ENCODE data around the gene GFAP. TPM values are rescaled to one million over a fixed set of nuclear protein-coding genes. Genes with fewer than 3 reads are reported as not detected.

Gene GFAP
- total RNA-seq, 1 experiment from 2014 or later: 1.6 TPM

GRCh38 chr17:44920565-44920940 lies 5.3 kb upstream of the GFAP start:
- no peaks in the 10 kb centered on the region for H3K9me3 Mint-ChIP-seq
- no peaks in the 10 kb centered on the region for H3K27me3 Mint-ChIP-seq (ENCODE audit: low read depth)
- peaks cover 1% of the 10 kb centered on the region for H3K36me3 Mint-ChIP-seq
- ATAC-seq: no peak
- peaks cover 20% of the 10 kb centered on the region for H3K4me1 Mint-ChIP-seq
- CTCF ChIA-PET: interaction anchor here (0.6 to 7.1 kb wide), 57 partner anchors 9 to 699 kb away, joined by 3 to 177 read pairs (median 6); partner anchors contain the start of genes ACBD4, C1QL1, EFTUD2 and KIF18B
- H3K27ac Mint-ChIP-seq: no peak overlapping the region
- TF ChIP-seq CDX4 (CRISPR knock-in tag; IDR thresholded peaks at IDR 0.05; ENCODE audit: borderline replicate concordance) (no peak), PRDM15 (CRISPR knock-in tag; IDR thresholded peaks at IDR 0.05) (no peak), ZNF138 (CRISPR knock-in tag; conservative IDR thresholded peaks at IDR 0.05) (no peak), GTF2I (CRISPR knock-in tag; conservative IDR thresholded peaks at IDR 0.05) (0 out of 2 replicates have a peak, but pooled peaks have one; percentile 0), ZNF263 (CRISPR knock-in tag; IDR thresholded peaks at IDR 0.05; ENCODE audit: low read depth) (no peak), NR1H2 (CRISPR knock-in tag; IDR thresholded peaks at IDR 0.05) (no peak), MYBL2 (CRISPR knock-in tag; IDR thresholded peaks at IDR 0.05) (no peak), HMGXB4 (CRISPR knock-in tag; IDR thresholded peaks at IDR 0.05) (no peak)
- peak; percentile 9 for DNase-seq (ENCODE audit: low spot score)
- no peak overlapping the region for H3K4me3 Mint-ChIP-seq
- POLR2A ChIA-PET: interaction anchor here (0.6 to 1.0 kb wide), 5 partner anchors 10 to 98 kb away, joined by 3 to 4 read pairs (median 3); partner anchors contain the start of gene HIGD1B

GRCh38 chr17:44919885-44920564 lies 4.7 kb upstream of the GFAP start:
- Mint-ChIP-seq H3K9me3 (no peaks in the 10 kb centered on the region), H3K27ac (peak overlapping the region; percentile 32; the same call in 1 of the 2 replicates), H3K4me3 (no peak overlapping the region), H3K27me3 (ENCODE audit: low read depth) (peaks cover under 1% of the 10 kb centered on the region; the same call in 1 of the 2 replicates), H3K4me1 (peaks cover 20% of the 10 kb centered on the region), H3K36me3 (no peaks in the 10 kb centered on the region)
- TF ChIP-seq, protein P1, sequence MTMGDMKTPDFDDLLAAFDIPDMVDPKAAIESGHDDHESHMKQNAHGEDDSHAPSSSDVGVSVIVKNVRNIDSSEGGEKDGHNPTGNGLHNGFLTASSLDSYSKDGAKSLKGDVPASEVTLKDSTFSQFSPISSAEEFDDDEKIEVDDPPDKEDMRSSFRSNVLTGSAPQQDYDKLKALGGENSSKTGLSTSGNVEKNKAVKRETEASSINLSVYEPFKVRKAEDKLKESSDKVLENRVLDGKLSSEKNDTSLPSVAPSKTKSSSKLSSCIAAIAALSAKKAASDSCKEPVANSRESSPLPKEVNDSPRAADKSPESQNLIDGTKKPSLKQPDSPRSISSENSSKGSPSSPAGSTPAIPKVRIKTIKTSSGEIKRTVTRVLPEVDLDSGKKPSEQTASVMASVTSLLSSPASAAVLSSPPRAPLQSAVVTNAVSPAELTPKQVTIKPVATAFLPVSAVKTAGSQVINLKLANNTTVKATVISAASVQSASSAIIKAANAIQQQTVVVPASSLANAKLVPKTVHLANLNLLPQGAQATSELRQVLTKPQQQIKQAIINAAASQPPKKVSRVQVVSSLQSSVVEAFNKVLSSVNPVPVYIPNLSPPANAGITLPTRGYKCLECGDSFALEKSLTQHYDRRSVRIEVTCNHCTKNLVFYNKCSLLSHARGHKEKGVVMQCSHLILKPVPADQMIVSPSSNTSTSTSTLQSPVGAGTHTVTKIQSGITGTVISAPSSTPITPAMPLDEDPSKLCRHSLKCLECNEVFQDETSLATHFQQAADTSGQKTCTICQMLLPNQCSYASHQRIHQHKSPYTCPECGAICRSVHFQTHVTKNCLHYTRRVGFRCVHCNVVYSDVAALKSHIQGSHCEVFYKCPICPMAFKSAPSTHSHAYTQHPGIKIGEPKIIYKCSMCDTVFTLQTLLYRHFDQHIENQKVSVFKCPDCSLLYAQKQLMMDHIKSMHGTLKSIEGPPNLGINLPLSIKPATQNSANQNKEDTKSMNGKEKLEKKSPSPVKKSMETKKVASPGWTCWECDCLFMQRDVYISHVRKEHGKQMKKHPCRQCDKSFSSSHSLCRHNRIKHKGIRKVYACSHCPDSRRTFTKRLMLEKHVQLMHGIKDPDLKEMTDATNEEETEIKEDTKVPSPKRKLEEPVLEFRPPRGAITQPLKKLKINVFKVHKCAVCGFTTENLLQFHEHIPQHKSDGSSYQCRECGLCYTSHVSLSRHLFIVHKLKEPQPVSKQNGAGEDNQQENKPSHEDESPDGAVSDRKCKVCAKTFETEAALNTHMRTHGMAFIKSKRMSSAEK (CRISPR knock-in tag; IDR thresholded peaks at IDR 0.05; ENCODE audit: borderline replicate concordance): no peak
- 0 out of 2 replicates have a peak, but pooled peaks have one; percentile 26 for TF ChIP-seq GTF2I (CRISPR knock-in tag; conservative IDR thresholded peaks at IDR 0.05)
- peak; percentile 84 for ATAC-seq
- POLR2A ChIA-PET: interaction anchor here (0.8 to 1.0 kb wide), 3 partner anchors 9 to 98 kb away, joined by 3 to 4 read pairs (median 4); no protein-coding TSS in a partner anchor
- peak; percentile 81 for DNase-seq (ENCODE audit: low spot score)
- CTCF ChIA-PET: interaction anchor here (0.5 to 7.1 kb wide), 58 partner anchors 9 to 698 kb away, joined by 3 to 177 read pairs (median 6); partner anchors contain the start of genes ACBD4, C1QL1, EFTUD2 and KIF18B
